Measurements from ENCODE around the gene L3MBTL4.
"Not testable (repeated sequence)": the region's sequence is repeated elsewhere in the genome, so short reads cannot be mapped to it uniquely, and the experiment has no call there.

The L3MBTL4 gene

GRCh38 chr18:6135901-6136300 lies 278.8 kb downstream of the L3MBTL4 start:
- FAIRE-seq = not testable (repeated sequence)

GRCh38 chr18:6135029-6135428 lies 279.7 kb downstream of the L3MBTL4 start:
- not testable (repeated sequence) for FAIRE-seq; DNase-seq (ENCODE audit: extremely low spot score, insufficient read length, low read depth)

More at GRCh38 chr18:6135901-6136300, 278.8 kb downstream of the L3MBTL4 start:
- DNase-seq (ENCODE audit: extremely low spot score, insufficient read length, low read depth) = not testable (repeated sequence)

- FAIRE-seq (no peak), DNase-seq (ENCODE audit: extremely low spot score, insufficient read length, low read depth) (no peak)
These were observed 281.9 kb downstream of the L3MBTL4 start for GRCh38 chr18:6132751-6133368.

DNA sequence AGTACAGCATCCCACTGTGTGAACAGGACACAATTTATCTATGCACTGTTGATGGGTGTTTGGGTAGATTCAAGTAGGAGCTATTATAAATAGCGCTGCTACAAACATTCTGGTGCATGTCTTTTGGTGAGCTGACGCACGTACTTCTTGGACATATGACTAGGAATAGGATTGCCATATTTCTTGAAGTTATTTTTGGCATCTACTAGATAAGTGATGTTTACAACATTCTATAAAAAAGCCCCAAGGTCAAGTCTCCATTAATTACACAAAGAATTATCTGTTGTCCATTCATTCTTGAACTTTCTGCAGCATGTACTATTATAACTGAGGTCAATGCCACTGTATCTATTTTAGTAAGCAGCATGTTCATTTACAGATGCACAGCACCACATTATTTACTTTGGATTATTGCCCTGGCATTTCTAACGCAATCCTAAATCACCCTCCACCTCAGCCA lies 293.9 kb downstream of the L3MBTL4 start:
- DNase-seq (ENCODE audit: extremely low spot score, insufficient read length, low read depth) (no peak), FAIRE-seq (no peak)

GRCh38 chr18:6119761-6120160 lies 294.9 kb downstream of the L3MBTL4 start:
- DNase-seq (ENCODE audit: extremely low spot score, insufficient read length, low read depth) = no peak
- no peak for FAIRE-seq

- DNase-seq (ENCODE audit: extremely low spot score, insufficient read length, low read depth) = no peak
- no peak for FAIRE-seq
These were observed 296.6 kb downstream of the L3MBTL4 start for GRCh38 chr18:6118080-6118479.

GRCh38 chr18:6115710-6116109 lies 299.0 kb downstream of the L3MBTL4 start:
- FAIRE-seq = no peak
- DNase-seq (ENCODE audit: extremely low spot score, insufficient read length, low read depth) = no peak

GRCh38 chr18:6113650-6114049 lies 301.1 kb downstream of the L3MBTL4 start:
- FAIRE-seq = no peak
- no peak for DNase-seq (ENCODE audit: extremely low spot score, insufficient read length, low read depth)

DNA sequence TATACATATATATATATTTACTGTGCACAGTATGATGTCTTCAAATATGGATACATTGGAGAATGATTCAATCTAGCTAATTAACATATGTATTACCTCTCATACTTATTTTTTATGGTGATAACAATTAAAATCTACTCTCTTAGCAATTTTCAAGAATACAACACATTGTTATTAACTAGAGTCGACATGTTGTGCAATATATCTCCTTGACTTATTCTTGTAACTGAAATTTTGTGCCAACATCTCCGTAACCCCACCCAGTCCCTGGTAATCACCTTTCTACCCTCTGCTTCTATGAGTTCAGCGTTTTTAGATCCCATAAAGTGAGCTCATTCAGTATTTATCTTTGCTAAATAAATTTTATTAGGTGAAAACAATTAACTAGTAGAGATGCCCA lies 303.0 kb downstream of the L3MBTL4 start:
- FAIRE-seq (no peak), DNase-seq (ENCODE audit: extremely low spot score, insufficient read length, low read depth) (no peak)

DNA sequence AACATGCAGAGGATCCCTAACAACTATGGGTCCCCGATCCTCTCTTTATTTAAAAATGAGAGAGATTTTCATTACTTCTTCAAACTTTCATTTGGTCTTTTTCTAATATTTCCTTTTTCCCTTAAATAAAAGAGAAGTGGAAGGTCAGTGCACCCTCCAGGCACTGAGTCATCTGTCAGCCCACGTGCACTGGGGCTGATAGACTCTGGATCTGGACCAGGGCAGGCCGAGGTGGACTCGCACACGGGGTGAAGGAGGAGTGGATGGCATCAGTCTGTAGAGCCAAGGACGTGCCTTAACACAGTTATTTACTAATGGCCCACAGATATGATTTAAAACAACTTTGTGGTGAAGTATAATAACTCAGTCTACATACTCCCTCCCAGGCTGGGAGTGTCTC lies 305.0 kb downstream of the L3MBTL4 start:
- no peak for DNase-seq (ENCODE audit: extremely low spot score, insufficient read length, low read depth)
- FAIRE-seq = no peak

DNA sequence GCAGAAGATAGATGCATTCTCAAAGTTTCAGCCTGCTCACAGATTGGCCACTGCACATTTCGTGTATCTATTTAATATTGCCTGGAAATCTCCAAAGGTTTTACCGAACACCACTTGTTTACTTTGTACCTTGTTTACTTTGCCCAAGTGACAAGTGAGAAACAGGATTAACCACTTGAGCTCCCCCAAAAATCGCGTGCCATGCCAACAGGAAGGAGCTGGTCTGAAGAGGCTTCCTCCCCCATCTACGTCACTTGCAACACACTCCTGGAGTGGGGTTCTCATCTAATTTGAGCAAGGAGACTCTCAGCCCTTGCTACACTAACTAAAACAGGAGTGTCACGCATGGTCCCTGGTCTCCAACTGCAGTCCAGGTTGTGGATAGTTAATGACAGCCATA lies 306.9 kb downstream of the L3MBTL4 start:
- FAIRE-seq = no peak
- DNase-seq (ENCODE audit: extremely low spot score, insufficient read length, low read depth) = no peak

GRCh38 chr18:6106091-6106685 lies 308.5 kb downstream of the L3MBTL4 start:
- FAIRE-seq (no peak), DNase-seq (ENCODE audit: extremely low spot score, insufficient read length, low read depth) (no peak)

DNA sequence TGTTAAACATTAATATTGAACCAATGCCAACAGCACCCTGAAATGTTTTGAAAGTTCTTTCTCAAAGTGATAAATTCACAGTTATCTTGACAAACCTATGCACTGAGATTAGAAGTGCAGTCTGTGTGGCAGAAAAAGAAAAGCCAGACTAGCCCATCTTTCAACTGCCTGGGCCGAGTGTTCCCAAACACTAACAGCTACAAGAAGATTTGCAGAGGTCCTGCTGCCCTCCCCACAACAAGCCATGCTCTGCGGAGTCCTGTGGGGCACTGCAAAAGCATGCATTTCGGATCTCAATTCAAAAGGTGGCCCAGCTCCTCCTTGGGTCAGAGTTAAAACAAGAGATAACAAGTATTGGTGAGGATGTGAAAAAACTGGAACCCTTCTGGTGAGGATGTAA lies 311.0 kb downstream of the L3MBTL4 start:
- no peak for FAIRE-seq

GRCh38 chr18:6096730-6097129 lies 318.0 kb downstream of the L3MBTL4 start:
- no peak for DNase-seq (ENCODE audit: extremely low spot score, insufficient read length, low read depth)
- no peak for FAIRE-seq

More for the DNA sequence above, 311.0 kb downstream of the L3MBTL4 start:
- DNase-seq (ENCODE audit: extremely low spot score, insufficient read length, low read depth) = no peak

DNA sequence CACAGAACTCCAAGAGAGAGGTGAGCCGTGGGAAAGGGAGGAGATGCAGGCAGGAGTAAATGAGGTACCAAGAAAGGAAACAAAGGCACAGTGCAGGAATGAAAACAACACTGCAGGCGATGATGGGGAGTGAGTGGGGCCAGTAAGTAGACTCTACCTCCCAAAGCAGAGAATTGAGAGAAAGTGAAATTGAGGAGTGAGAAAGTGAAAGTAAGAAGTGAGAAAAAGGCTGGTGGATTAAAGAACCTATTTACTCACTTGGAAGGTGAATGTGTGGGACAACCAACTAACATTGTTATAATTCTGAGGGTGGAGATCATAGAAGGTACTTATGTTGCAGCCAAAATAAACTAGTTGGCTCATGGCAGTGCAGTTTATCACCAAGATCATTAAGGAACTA lies 326.3 kb downstream of the L3MBTL4 start:
- DNase-seq (ENCODE audit: extremely low spot score, insufficient read length, low read depth) (no peak), FAIRE-seq (no peak)

DNA sequence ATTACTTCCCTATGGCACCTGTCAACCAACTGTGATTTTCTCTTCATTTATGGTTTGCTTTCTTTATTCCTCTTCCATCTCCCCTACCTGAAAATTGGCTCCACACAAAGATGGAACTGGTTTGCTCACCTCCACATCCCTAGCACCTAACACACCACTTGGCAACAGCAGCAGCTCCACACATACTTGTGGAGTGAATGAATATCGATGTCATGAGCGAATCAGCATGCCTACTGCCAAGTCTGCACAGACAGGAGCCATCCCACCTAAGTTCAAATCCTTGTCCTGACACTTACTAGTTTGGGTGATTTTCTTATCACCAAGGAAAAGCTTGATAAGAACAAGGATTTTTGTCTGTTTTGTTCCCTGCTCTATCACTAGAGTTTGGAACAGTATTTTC lies 328.0 kb downstream of the L3MBTL4 start:
- no peak for DNase-seq (ENCODE audit: extremely low spot score, insufficient read length, low read depth)

GRCh38 chr18:6079406-6079805 lies 335.3 kb downstream of the L3MBTL4 start:
- DNase-seq (ENCODE audit: extremely low spot score, insufficient read length, low read depth) (no peak), FAIRE-seq (no peak)

More for the DNA sequence above, 328.0 kb downstream of the L3MBTL4 start:
- FAIRE-seq = no peak

DNA sequence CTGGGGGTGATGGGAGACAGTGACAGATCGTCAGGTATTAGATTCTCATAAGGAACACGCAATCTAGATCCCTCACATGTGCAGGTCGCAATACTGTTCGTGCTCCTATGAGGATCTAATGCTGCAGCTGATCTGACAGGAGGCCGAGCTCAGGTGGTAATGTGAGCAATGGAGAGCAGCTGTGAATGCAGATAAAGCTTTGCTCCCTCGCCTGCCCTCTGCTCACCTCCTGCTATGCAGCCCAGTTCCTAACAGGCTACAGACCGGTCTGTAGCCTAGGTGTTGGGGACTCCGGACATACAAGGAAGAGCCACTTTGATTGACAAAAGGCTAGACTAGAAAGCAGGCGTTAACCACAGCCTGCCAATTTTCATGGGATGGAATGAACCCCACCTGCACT lies 335.8 kb downstream of the L3MBTL4 start:
- DNase-seq (ENCODE audit: extremely low spot score, insufficient read length, low read depth) (no peak), FAIRE-seq (no peak)

GRCh38 chr18:6072423-6072822 lies 342.3 kb downstream of the L3MBTL4 start:
- not testable (repeated sequence) for DNase-seq (ENCODE audit: extremely low spot score, insufficient read length, low read depth); FAIRE-seq

DNA sequence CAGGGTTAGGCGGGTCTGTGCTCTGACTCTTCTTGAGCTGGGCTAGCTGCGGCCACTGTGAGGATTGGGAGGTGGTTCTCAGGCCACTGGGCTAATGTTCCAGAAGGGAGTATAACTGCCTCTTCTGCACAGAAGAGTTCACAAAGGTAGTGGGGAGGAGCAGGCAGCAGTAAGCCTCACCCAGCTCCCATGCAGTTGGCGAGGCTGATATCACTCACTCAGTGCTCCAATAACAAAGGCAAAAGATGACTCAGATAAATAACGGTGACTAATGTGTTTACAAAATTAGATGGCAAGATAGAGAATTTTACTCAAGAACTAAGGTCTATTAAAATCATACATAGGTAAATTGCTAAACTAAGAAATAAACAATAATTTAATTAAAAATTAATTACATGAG lies 345.2 kb downstream of the L3MBTL4 start:
- no peak for DNase-seq (ENCODE audit: extremely low spot score, insufficient read length, low read depth)
- FAIRE-seq = no peak

DNA sequence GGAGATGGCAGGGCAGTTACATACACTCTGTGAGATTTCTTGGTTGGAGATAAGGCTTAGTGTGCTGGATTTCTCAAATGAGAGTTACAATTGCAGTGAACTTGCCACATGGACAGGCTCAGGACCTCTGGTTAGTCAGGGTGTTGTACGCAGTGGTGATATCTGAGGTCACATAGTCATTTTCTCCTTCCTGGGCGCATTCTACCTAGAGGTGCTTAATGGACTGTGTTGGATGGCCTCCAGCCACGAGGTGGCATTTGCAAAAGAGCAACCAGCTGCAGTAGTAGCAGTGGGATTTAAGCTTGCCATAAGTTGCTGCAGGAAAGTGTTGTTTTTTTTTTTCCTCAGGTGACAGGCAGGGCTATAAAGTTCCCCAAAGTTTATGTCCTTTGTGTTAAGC lies 345.6 kb downstream of the L3MBTL4 start:
- no peak for FAIRE-seq
- DNase-seq (ENCODE audit: extremely low spot score, insufficient read length, low read depth) = no peak

DNA sequence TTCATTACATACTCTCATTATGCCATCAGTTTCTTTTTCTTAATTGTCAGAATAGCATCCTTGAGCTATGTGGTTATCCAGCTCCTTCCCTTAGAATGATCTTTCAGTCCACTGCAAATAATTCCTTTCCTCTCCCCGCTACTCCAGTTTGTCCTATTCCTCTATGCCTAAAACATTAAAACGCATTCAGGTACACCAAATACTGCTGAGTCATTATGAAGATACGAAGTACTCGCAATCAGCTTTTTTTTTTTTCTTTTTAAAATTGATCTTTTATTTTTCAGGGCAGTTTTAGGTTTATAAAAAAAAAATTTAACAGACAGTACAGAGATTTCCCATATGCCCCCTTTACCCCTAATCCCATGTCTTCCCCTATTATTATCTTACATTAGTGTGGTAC lies 354.6 kb downstream of the L3MBTL4 start:
- no peak for FAIRE-seq
- no peak for DNase-seq (ENCODE audit: extremely low spot score, insufficient read length, low read depth)

Data from GM18507 (cell line).